ENCODE results near the gene FAM222A.
"Not testable (repeated sequence)": the region's sequence is repeated elsewhere in the genome, so short reads cannot be mapped to it uniquely, and the experiment has no call there.

FAM222A gene

GRCh38 chr12:109693653-109694600, 19.7 kb upstream of the FAM222A start:
- no peak for DNase-seq

DNA sequence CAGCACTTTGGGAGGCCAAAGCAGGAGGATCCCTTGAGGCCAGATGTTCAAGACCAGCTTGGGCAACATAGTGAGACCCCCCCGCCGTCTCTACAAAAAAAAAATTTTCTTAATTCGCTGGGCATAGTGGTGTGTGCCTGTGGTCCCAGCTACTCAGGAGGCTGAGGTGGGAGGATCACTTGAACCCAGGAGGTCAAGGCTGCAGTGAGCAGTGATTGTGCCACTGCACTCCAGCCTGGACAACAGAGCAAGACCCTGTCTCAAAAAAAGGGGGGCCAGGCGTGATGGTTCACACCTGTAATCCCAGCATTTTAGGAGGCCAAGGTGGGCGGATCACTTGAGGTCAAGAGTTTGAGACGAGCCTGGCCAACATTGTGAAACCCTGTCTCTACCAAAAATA, 19.0 kb upstream of the FAM222A start:
- DNase-seq = not testable (repeated sequence)

DNA sequence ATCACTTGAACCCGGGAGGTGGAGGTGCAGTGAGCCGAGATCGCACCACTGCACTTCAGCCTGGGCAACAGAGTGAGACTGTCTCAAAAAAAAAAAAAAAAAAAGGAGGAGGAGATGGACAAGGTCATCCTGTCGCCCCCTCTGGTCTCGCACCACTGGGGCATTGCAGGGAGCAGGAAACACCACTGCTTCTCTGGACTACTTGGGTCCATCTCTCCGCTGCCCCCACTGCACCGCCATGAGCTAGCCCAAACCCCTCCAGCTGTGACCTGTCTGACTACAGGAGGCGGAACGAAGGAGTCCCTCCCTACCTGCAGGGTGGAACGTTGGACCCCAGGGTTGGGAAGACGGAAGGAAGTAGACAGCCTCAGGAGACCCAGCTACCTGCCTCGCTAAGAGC, 18.2 kb upstream of the FAM222A start:
- no peak for DNase-seq

- no peak for DNase-seq
These were observed 17.6 kb upstream of the FAM222A start for GRCh38 chr12:109695961-109696461.

DNA sequence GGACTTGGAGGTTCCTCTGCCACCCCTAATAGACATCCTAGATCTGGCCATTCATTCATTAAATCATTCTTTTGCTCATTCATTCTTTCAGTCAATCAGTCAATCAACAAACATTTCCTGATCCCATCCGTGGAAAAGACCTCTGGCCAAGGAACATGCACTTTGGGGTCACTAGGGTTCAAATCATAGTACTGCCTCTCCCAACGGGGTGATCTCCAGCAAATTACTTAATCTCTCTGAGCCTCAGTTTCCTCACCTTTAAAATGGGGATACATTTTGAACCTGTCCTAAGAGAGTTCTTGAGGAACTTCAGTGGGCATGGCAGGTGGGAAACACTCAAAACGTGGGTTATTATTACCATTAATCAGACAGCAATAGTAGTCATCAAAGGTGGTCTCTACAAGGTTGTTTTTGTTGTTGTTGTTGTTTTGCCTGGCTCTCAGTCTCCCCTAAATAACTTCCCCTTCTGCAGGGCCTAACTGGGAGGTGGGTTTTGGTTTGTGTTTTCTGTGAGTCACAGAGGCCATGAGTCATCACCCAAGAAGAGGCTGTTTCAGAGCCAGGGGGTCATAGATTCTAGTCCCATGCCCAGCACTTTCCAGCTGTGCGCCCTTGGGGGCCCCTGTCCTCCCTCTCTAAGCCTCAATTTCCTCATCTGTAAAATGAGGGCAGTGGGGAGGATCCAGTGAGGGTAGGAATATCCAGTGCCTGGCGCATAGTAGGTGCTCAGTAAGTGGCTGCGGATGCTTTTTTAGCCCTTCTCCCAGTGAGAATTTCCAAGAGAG, 16.9 kb upstream of the FAM222A start:
- DNase-seq = no peak

- DNase-seq = no peak
These were observed 16.4 kb upstream of the FAM222A start for GRCh38 chr12:109697270-109697553.

DNA sequence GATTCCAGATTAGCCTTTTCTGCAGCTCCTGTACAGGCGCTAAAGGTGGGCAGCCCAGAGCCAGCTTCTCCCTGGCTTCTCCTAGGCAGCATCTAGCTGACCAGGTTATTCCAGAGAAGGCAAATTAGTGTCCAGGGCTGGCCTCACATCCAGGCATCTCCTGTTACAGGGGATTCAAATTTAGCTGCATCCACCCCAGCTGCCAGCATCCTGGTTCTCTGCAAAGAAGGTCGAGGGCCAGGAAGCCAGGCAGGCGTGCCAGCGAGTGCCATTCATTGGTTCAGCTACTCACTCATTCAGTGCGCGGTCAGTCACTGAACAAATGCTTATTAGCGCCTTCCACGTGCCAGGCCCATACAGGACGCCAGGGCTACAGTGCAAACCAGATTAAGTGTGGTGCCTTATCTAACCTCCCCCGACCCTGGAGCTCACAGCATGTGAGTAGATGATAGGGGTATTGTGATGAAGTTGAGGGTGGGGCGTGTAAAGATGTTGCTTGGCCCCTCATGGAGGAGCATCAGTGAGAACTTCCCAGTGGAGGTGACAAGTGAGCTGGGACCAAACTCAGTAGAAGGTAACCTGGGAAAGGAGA, 15.7 kb upstream of the FAM222A start:
- DNase-seq = no peak

DNA sequence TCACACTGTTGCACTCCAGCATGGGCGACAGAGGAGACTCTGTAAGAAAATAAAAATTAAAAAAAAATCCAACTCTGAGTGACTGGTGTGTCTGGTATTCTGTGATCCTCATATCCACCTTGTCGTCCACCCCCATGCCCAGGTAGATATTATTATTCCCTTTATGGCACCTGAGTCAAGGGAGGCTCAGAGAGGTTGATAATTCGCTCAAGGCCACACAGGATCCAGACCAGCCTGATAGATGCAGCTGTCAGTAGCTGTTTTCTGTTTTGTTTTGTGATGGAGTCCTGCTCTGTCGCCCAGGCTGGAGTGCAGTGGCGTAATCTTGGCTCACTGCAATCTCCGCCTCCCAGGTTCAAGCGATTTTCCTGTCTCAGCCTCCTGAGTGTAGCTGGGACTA, 14.8 kb upstream of the FAM222A start:
- no peak for DNase-seq

- no peak for DNase-seq
These were observed 12.6 kb upstream of the FAM222A start for GRCh38 chr12:109701064-109701463.

DNA sequence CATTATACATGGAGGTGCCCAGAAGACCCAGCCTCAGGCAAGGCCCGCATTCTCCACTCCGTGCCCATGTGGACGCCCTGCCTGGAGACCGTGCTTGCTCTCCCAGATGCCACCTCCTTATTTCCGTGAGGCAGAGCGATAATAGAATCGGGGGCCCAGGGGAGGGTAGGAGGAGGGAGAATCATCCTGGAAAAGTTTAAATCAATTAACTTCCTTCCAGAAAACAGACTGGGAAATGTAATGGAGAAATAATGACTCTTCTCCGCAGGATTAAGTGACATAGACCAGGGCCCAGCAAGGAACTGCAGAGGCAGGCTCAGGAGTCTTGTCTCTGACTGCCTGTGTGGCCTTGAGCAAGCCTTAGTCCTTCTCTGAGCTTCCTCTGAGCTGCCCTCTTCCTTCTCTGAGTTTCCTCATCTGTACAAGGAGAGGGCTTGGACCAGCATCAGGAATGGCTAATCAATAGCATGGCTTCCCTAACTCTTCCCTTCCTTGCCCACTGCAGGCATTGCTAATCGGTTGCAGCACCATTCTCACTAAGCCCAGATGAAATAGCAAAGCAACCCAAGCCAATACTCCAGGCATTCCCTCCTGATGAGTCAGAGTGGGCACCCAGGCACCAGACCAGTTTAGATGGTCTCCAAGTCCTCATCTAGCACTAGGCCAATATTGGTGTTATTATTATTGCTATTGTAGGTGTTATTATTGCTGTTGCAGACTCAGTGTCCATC, 11.3 kb upstream of the FAM222A start:
- no peak for DNase-seq

DNA sequence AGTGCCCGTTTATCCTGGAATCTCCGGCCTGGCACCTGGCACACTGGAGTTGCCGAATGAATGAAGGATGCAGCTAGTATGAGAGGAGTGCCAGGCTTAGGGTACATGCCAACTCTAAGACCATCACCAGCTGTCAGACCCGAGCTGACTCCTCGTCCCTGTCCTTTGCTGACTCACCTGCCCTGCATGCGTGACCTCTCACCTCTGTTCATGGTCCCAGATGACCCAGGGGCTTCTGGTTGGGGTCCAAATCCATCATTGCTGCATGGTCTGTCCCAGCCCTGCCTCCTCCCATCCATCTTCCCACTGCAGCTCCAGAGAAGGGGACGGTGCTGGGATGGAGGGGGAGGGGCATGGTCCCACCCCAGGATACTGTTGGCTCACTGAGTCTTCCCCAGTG, 9.9 kb upstream of the FAM222A start:
- DNase-seq = no peak

- no peak for DNase-seq
These were observed 9.1 kb upstream of the FAM222A start for GRCh38 chr12:109704371-109705098.

DNA sequence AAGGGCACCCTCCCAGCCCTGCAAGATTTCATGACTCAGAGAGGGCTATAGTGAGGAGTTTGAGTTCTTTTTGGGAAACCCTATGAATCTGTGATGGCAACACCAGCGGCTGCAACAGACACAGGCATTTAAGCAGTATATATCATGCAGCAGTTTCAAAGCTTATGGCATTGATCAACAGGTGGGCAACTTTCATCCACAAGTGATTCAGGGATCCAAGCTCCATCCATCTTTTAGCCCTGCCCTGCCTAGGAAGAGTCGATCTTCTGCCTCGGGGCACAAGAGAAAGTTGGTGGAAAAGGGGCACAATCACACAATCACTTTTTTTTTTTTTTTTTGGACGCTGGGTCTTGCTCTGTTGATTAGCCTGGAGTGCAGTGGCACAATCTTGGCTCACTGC, 8.3 kb upstream of the FAM222A start:
- no peak for DNase-seq

DNA sequence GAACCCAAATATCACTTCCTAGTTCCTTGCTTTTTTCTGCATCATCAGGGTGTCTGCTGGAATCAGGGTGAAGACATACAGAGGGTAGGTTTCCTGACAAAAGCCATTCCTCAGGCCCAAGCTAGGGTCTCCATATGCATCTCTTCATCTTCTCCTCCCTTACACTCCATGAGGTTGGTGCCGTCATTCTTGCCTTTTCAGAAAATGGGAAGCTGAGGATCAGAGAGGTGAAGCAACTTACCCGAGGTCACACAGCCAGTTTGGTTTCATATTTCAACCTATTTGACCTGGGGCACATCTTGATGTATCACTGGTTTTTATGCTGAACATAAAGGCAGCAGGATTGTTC, 7.3 kb upstream of the FAM222A start:
- no peak for DNase-seq

DNA sequence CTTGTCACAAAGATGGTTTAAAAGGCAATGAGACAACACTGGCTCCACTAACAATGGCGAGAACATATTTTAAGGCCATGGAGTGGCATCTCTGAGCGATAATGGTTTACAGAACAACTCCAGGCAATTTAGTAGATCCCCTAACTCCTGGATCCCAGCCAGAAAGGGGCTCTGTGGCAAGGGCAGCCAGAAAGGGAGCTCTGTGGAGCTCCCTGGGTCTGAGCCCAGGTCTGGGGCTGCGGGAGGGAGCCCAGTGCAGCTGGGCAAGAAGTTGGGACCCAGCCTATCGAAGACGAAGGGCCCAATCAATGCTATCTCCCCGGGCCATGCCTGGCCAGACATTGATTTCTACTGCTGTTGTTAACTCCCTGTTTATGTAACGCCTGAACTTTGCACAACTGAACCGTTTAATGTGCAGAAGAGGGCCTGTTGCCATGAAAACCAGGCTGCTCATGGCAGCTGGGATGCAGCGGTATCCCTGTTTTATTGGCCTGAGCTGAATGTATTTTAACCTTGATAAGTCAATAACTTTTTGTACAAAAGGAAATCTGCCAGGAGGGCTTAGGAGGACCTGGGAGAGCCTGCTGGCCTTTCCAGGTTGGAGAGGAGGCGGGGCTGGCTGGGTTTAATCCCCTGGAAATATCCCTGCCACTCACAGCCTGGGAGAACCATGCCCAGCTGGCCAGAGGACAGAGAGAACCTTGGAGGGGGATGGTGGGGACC, 6.7 kb upstream of the FAM222A start:
- DNase-seq = no peak

DNA sequence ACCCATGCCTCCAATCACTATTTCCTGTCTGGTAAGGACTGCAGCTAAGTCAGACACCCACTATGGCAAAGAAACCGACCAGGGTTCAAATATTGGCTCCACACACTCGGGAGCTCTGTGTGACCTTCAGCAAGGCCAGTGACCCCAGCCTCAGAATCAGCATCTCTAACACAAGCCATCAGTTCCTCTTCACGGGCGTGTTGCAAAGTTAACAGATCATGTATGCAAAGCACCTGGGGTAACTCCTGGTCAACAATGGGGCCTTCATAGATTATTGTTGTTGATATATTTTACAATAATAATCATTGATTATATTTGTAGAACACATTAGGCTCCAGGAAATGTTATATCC, 6.2 kb upstream of the FAM222A start:
- no peak for DNase-seq

GRCh38 chr12:109708939-109709338, 4.7 kb upstream of the FAM222A start:
- no peak for DNase-seq

DNA sequence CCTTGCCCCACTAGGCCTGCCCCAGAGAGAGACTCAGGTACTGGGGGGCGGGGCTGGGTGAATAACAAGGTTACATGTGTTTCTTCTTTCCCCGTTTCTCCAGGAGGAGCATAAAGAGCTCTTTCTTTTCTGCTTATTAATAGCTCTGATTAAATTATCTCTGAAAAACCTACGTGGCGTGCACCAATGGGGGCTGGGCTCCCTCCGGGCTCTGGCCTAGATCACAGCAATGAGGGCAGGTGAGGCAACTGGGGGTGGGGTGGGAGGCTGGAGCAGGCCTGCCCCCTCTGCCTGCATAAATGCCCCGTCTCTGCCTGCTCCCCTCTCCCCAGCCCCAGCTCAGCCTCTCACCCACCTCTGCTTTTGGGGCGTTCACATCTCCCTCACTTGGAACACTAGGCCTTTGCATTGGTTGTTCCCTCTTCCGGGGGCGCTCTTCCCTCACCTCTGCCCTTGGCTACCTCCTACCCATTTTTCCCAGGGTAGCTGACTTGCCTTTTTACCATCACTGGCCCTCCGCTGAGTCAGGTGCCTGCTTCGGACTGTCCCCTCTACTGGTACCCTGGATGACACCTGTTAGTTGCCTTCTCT, 4.1 kb upstream of the FAM222A start:
- DNase-seq = no peak

GRCh38 chr12:109710205-109710746, 3.3 kb upstream of the FAM222A start:
- no peak for DNase-seq

GRCh38 chr12:109710747-109711595, 2.7 kb upstream of the FAM222A start:
- DNase-seq = no peak
